GM23248 (cell line): Measurements from ENCODE around the gene PADI1. TPM values are rescaled to one million over a fixed set of nuclear protein-coding genes. Genes with fewer than 3 reads are reported as not detected.

Experiments used
- DNase-seq: peaks from one replicate; pipeline ENCODE4 v3.0.0-alpha.2; 2015
- H2AFZ ChIP-seq: fragments of 200-600 bp; sonication (generic); 2 replicates; pipeline ENCODE4 v1.6.1; 2016; ENCODE audit warnings: antibody characterized with exemption
- H3F3A ChIP-seq: fragments of 200-600 bp; sonication (generic); 2 replicates; pipeline ENCODE4 v1.6.1; 2016; ENCODE audit warnings: mild to moderate bottlenecking, antibody characterized with exemption, mixed run types; ENCODE audit not compliant: insufficient read depth
- H3K27ac ChIP-seq: fragments of 200-600 bp; sonication (generic); 2 replicates; pipeline ENCODE4 v1.5.1; 2016; ENCODE audit warnings: mild to moderate bottlenecking
- H3K27me3 ChIP-seq: fragments of 200-600 bp; sonication (generic); replicated peaks from 2 replicates; pipeline ENCODE4 v1.6.1; 2016; ENCODE audit warnings: mild to moderate bottlenecking; ENCODE audit not compliant: insufficient read depth
- H3K36me3 ChIP-seq: fragments of 200-600 bp; sonication (generic); 2 replicates; pipeline ENCODE4 v1.6.1; 2016; ENCODE audit warnings: low read depth, mild to moderate bottlenecking
- H3K4me1 ChIP-seq: fragments of 200-600 bp; sonication (generic); 2 replicates; pipeline ENCODE4 v1.6.1; 2016; ENCODE audit warnings: mild to moderate bottlenecking; ENCODE audit not compliant: insufficient read depth
- H3K4me2 ChIP-seq: fragments of 200-600 bp; sonication (generic); one replicate; pipeline ENCODE4 v1.6.1; 2016; ENCODE audit warnings: mild to moderate bottlenecking; ENCODE audit not compliant: unreplicated experiment
- H3K4me3 ChIP-seq: fragments of 200-600 bp; sonication (generic); 2 replicates; pipeline ENCODE4 v1.5.1; 2016; ENCODE audit warnings: mild to moderate bottlenecking
- H3K79me2 ChIP-seq: fragments of 200-600 bp; sonication (generic); 2 replicates; pipeline ENCODE4 v1.6.1; 2016; ENCODE audit warnings: mild to moderate bottlenecking; ENCODE audit not compliant: insufficient read depth
- H3K9ac ChIP-seq: fragments of 200-600 bp; sonication (generic); 2 replicates; pipeline ENCODE4 v1.6.1; 2016; ENCODE audit warnings: mild to moderate bottlenecking
- H3K9me2 ChIP-seq: fragments of 200-600 bp; sonication (generic); 2 replicates; pipeline ENCODE4 v1.6.1; 2016; ENCODE audit warnings: mixed run types, mild to moderate bottlenecking, moderate library complexity; ENCODE audit not compliant: insufficient read depth
- H3K9me3 ChIP-seq: fragments of 200-600 bp; sonication (generic); one replicate; pipeline ENCODE4 v1.6.1; 2017; ENCODE audit warnings: low read depth
- H4K20me1 ChIP-seq: fragments of 200-600 bp; sonication (generic); 2 replicates; pipeline ENCODE4 v1.6.0; 2016; ENCODE audit not compliant: insufficient read depth
- EZH2 ChIP-seq: fragments of 200-600 bp; sonication (generic); IDR thresholded peaks from 2 replicates; pipeline ENCODE4 v1.6.1; 2018; ENCODE audit warnings: antibody characterized with exemption, mild to moderate bottlenecking; ENCODE audit not compliant: insufficient read depth, poor library complexity, severe bottlenecking
- EZH2phosphoT487 ChIP-seq: fragments of 200-600 bp; sonication (generic); IDR thresholded peaks from 2 replicates; pipeline ENCODE4 v1.6.1; 2018; ENCODE audit warnings: antibody characterized with exemption, moderate library complexity, mild to moderate bottlenecking, low read depth; ENCODE audit not compliant: insufficient read depth
- WGBS, 2 experiments: methylation state at CpG; one replicate each; pipeline ENCODE4 v1.1.6; 2015 to 2017; ENCODE audit warnings: low lambda C conversion rate in 2 of 2, low coverage in 1 of 2; ENCODE audit errors: missing lambda C conversion rate in 2 of 2; 5-methylcytosine and 5-hydroxymethylcytosine counted together
- in situ Hi-C: fragments of 300-500 bp; cut with MboI; formaldehyde crosslinking; loops from 2 replicates; pipeline ENCODE4 v1.15.0; 2020
- polyA plus RNA-seq: library from polyadenylated mRNA; unstranded; fragments of >200 nt; fragmentation: Nextera tagmentation; extraction: Ambion mirVana; gene quantifications from 2 replicates; pipeline ENCODE4 v1.2.1, GENCODE V29; 2016
- total RNA-seq: library from RNA; depleted of rRNA; stranded (reverse); fragments of >200 nt; shearing (Covaris generic); gene quantifications from 2 replicates; pipeline ENCODE4 v1.2.3, GENCODE V29; 2014

PADI1 gene
- total and polyA plus RNA-seq, 2 experiments from 2014 or later = under 0.01 to 0.14 TPM

- Histone ChIP-seq H3F3A (peaks cover 7% of the 10 kb centered on the region), H4K20me1 (no peaks in the 10 kb centered on the region), H2AFZ (no peak overlapping the region), H3K79me2 (no peaks in the 10 kb centered on the region), H3K4me1 (peaks cover 3% of the 10 kb centered on the region), H3K27ac (no peak overlapping the region), H3K36me3 (no peaks in the 10 kb centered on the region), H3K4me3 (no peak overlapping the region), H3K9me2 (no peaks in the 10 kb centered on the region), H3K27me3 (no peaks in the 10 kb centered on the region), H3K9ac (no peak overlapping the region), H3K4me2 (no peak overlapping the region), H3K9me3 (no peaks in the 10 kb centered on the region)
- TF ChIP-seq EZH2 (no peak), EZH2phosphoT487 (no peak)
- in situ Hi-C loops = no loop called here
- WGBS, 2 experiments = 82 to 86% methylated on average over 7 of the region's 7 CpGs
- no peak for DNase-seq
These were observed 22.5 kb downstream of the PADI1 start for GRCh38 chr1:17227358-17227915.

- Histone ChIP-seq H3K36me3 (no peaks in the 10 kb centered on the region), H3K9me2 (no peaks in the 10 kb centered on the region), H3K9me3 (no peaks in the 10 kb centered on the region), H4K20me1 (no peaks in the 10 kb centered on the region), H3K4me2 (no peak overlapping the region), H2AFZ (no peak overlapping the region), H3K4me1 (peaks cover 14% of the 10 kb centered on the region), H3K9ac (no peak overlapping the region), H3K79me2 (no peaks in the 10 kb centered on the region), H3K4me3 (no peak overlapping the region), H3F3A (peaks cover 11% of the 10 kb centered on the region), H3K27ac (no peak overlapping the region), H3K27me3 (no peaks in the 10 kb centered on the region)
- TF ChIP-seq EZH2phosphoT487 (no peak), EZH2 (no peak)
- DNase-seq = no peak
- WGBS, 2 experiments = 61 to 73% methylated on average over 6 to 8 of the region's 8 CpGs
- in situ Hi-C loops = no loop called here
These were observed 23.7 kb downstream of the PADI1 start for GRCh38 chr1:17228619-17229018.

GRCh38 chr1:17229379-17229778 is 24.5 kb downstream of the PADI1 start:
- Histone ChIP-seq H4K20me1 (no peaks in the 10 kb centered on the region), H3K36me3 (no peaks in the 10 kb centered on the region), H3K9me3 (no peaks in the 10 kb centered on the region), H3K4me2 (no peak overlapping the region), H3F3A (peaks cover 17% of the 10 kb centered on the region), H3K9ac (no peak overlapping the region), H3K9me2 (no peaks in the 10 kb centered on the region), H3K27ac (no peak overlapping the region), H3K4me3 (no peak overlapping the region), H3K4me1 (peaks cover 22% of the 10 kb centered on the region), H2AFZ (no peak overlapping the region), H3K27me3 (no peaks in the 10 kb centered on the region), H3K79me2 (no peaks in the 10 kb centered on the region)
- no peak for DNase-seq
- TF ChIP-seq EZH2 (no peak), EZH2phosphoT487 (no peak)
- in situ Hi-C loops = no loop called here
- 82 to 84% methylated on average over 6 of the region's 6 CpGs for WGBS, 2 experiments

GRCh38 chr1:17230106-17230505 is 25.2 kb downstream of the PADI1 start:
- no peak overlapping the region for H3K27ac ChIP-seq
- peaks cover 20% of the 10 kb centered on the region for H3F3A ChIP-seq
- no peak overlapping the region for H3K9ac ChIP-seq
- no peaks in the 10 kb centered on the region for H3K79me2 ChIP-seq
- 86% methylated on average over 10 of the region's 10 CpGs for WGBS, 2 experiments
- H3K27me3 ChIP-seq = no peaks in the 10 kb centered on the region
- in situ Hi-C loops = no loop called here
- H3K4me3 ChIP-seq = no peak overlapping the region
- H3K9me2 ChIP-seq = no peaks in the 10 kb centered on the region
- H2AFZ ChIP-seq = no peak overlapping the region
- peaks cover 25% of the 10 kb centered on the region for H3K4me1 ChIP-seq
- TF ChIP-seq EZH2phosphoT487 = no peak
- no peak for TF ChIP-seq EZH2
- no peak overlapping the region for H3K4me2 ChIP-seq
- no peak for DNase-seq
- no peaks in the 10 kb centered on the region for H3K36me3 ChIP-seq
- no peaks in the 10 kb centered on the region for H4K20me1 ChIP-seq
- H3K9me3 ChIP-seq = no peaks in the 10 kb centered on the region
